Ascending aorta (tissue), 2 donors: Measurements from ENCODE around the gene C1QTNF7. TPM values are rescaled to one million over a fixed set of nuclear protein-coding genes. Genes with fewer than 3 reads are reported as not detected.

ENCODE experiments used
- DNase-seq, 2 donors: peaks; one replicate each; pipeline ENCODE4 v3.0.0-alpha.2; 2019; ENCODE audit warnings: low spot score in 2 of 2
- H3K27ac ChIP-seq, 2 donors: fragments of 200-600 bp; sonication (generic); one replicate each; pipeline ENCODE4 v1.5.1; 2016 to 2017; ENCODE audit warnings: mild to moderate bottlenecking in 1 of 2
- H3K27me3 ChIP-seq: fragments of 200-600 bp; sonication (generic); one replicate; pipeline ENCODE4 v1.5.1; 2017
- H3K36me3 ChIP-seq, 2 donors: fragments of 200-600 bp; sonication (generic); one replicate each; pipeline ENCODE4 v1.5.1; 2016
- H3K4me1 ChIP-seq, 2 donors: fragments of 200-600 bp; sonication (generic); one replicate each; pipeline ENCODE4 v1.5.1; 2016 to 2017; ENCODE audit warnings: mild to moderate bottlenecking in 1 of 2
- H3K4me3 ChIP-seq, 2 donors: fragments of 200-600 bp; sonication (generic); one replicate each; pipeline ENCODE4 v1.5.1; 2016 to 2017; ENCODE audit warnings: mild to moderate bottlenecking in 1 of 2
- H3K9me3 ChIP-seq, 2 donors: fragments of 200-600 bp; sonication (generic); one replicate each; pipeline ENCODE4 v1.5.1; 2016
- CTCF ChIP-seq, 3 experiments: fragments of 200-600 bp in 2 of 3; fragments of 450-650 bp in 1 of 3; sonication (generic) in 2 of 3; IDR thresholded peaks; one replicate each; pipeline ENCODE4 v1.5.1; 2016 to 2019; ENCODE audit warnings: antibody characterized with exemption in 3 of 3, mild to moderate bottlenecking in 1 of 3, moderate library complexity in 1 of 3
- intact Hi-C: fragments of 100-400 bp; cut with DNase I; formaldehyde crosslinking; loops from one replicate; pipeline ENCODE4 v1.15.1; 2023
- total RNA-seq: library from RNA; depleted of rRNA; stranded (reverse); fragments of >200 nt; gene quantifications from one replicate; pipeline ENCODE4 v1.1.0, GENCODE V29; 2016

C1QTNF7 gene
- total RNA-seq, 1 donor from 2014 or later, result 23.2 TPM

- peaks cover 0 to 14% of the 10 kb centered on the region in 2 donors for H3K36me3 ChIP-seq
- H3K9me3 ChIP-seq, result no peaks in the 10 kb centered on the region
- peak overlapping the region; percentile 51 to 71 for H3K4me3 ChIP-seq
- intact Hi-C loops, result loop anchor here (2.0 to 10.0 kb wide), 4 partner anchors 175 to 477 kb away; partner anchors contain the start of gene FBXL5
- DNase-seq, result no peak
- no peaks in the 10 kb centered on the region for H3K27me3 ChIP-seq
- peaks cover 3 to 10% of the 10 kb centered on the region in 2 donors for H3K4me1 ChIP-seq
- TF ChIP-seq CTCF (IDR thresholded peaks at IDR 0.05), result no peak
- peak overlapping the region; percentile 76 to 78 for H3K27ac ChIP-seq
These were observed 52.0 kb downstream of the C1QTNF7 start for GRCh38 chr4:15479913-15480185.

DNA sequence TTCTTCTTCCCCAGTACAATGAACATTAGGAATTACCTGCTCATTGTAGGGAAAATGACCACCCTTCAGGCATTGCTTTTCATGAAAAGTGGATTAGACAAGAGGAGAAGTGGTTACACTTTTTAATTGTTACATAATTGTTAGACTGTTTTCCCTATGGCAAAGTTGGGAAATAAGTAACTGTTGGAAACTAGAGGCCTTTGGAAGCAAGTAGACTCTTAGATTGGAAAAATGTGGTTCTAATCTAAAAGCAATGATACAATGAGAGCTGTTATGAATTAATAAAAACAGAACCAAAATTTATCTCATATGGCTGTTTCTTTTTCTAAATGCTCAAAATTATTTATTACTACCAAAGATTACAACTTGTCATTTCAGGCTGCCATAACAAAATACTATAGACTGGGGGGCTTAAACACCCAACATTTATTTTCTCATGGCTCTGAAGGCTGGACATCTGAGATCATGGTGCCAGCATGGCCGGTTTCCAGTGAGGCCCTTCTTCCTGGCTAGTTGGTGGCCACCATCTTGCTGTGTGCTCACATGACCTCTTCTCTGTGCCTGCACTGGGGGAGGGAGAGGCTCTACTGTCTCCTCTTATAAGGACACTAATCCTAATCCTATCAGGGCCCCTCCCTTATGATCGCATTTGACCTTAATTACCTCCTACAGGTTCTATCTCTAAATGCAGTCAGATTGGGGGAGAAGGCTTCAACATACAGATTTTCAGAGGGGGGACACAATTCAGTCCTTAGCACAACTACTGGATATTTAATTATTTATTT lies 54.3 kb downstream of the C1QTNF7 start:
- Histone ChIP-seq H3K27me3 (no peaks in the 10 kb centered on the region), H3K4me3 (no peak overlapping the region), H3K9me3 (peaks cover 0 to 5% of the 10 kb centered on the region in 2 donors), H3K27ac (no peak overlapping the region), H3K4me1 (peaks cover 3 to 10% of the 10 kb centered on the region in 2 donors), H3K36me3 (peaks cover 0 to 10% of the 10 kb centered on the region in 2 donors)
- no peak for TF ChIP-seq CTCF (IDR thresholded peaks at IDR 0.05)
- DNase-seq, result no peak
- intact Hi-C loops, result no loop called here

- intact Hi-C loops, result no loop called here
- peaks cover 3 to 10% of the 10 kb centered on the region in 2 donors for H3K4me1 ChIP-seq
- no peaks in the 10 kb centered on the region for H3K27me3 ChIP-seq
- no peak for DNase-seq
- TF ChIP-seq CTCF (IDR thresholded peaks at IDR 0.05), result no peak
- peaks cover 0 to 10% of the 10 kb centered on the region in 2 donors for H3K36me3 ChIP-seq
- peaks cover 0 to 12% of the 10 kb centered on the region in 2 donors for H3K9me3 ChIP-seq
- H3K4me3 ChIP-seq, result no peak overlapping the region
- no peak overlapping the region for H3K27ac ChIP-seq
These were observed 55.0 kb downstream of the C1QTNF7 start for GRCh38 chr4:15482842-15483241.

- Histone ChIP-seq H3K9me3 (peaks cover 4 to 22% of the 10 kb centered on the region in 2 donors), H3K4me3 (no peak overlapping the region), H3K4me1 (no peaks in the 10 kb centered on the region), H3K27me3 (no peaks in the 10 kb centered on the region), H3K27ac (no peak overlapping the region), H3K36me3 (peaks cover 5 to 6% of the 10 kb centered on the region in 2 donors)
- no peak for DNase-seq
- intact Hi-C loops, result no loop called here
- no peak for TF ChIP-seq CTCF (IDR thresholded peaks at IDR 0.05)
These were observed 60.3 kb downstream of the C1QTNF7 start for GRCh38 chr4:15488136-15488535.

- Histone ChIP-seq H3K36me3 (peaks cover 5 to 6% of the 10 kb centered on the region in 2 donors), H3K9me3 (peaks cover 4 to 22% of the 10 kb centered on the region in 2 donors), H3K27me3 (no peaks in the 10 kb centered on the region), H3K27ac (no peak overlapping the region), H3K4me3 (no peak overlapping the region), H3K4me1 (no peaks in the 10 kb centered on the region)
- intact Hi-C loops, result no loop called here
- no peak for DNase-seq
- TF ChIP-seq CTCF (IDR thresholded peaks at IDR 0.05), result no peak
These were observed 61.0 kb downstream of the C1QTNF7 start for GRCh38 chr4:15488658-15489470.
